ENCODE measurements around the gene AJAP1.

The AJAP1 gene

GRCh38 chr1:4778056-4778455 lies 123.6 kb downstream of the AJAP1 start:
- DNase-seq, result no peak

- no peak for DNase-seq
Measured at GRCh38 chr1:4781646-4782045, 127.2 kb downstream of the AJAP1 start.

GRCh38 chr1:4784761-4785160 lies 130.4 kb downstream of the AJAP1 start:
- DNase-seq, result no peak

GRCh38 chr1:4786055-4786454 lies 131.6 kb downstream of the AJAP1 start:
- DNase-seq, result no peak

GRCh38 chr1:4787551-4787950 lies 133.1 kb downstream of the AJAP1 start:
- DNase-seq, result no peak

GRCh38 chr1:4792565-4792964 lies 138.2 kb downstream of the AJAP1 start:
- DNase-seq, result no peak

- DNase-seq, result no peak
Measured at GRCh38 chr1:4794020-4794780, 139.8 kb downstream of the AJAP1 start.

- DNase-seq, result no peak
Measured at GRCh38 chr1:4796161-4797015, 142.0 kb downstream of the AJAP1 start.

- DNase-seq, result no peak
Measured at GRCh38 chr1:4797016-4797410, 142.6 kb downstream of the AJAP1 start.

GRCh38 chr1:4797429-4797828 lies 143.0 kb downstream of the AJAP1 start:
- DNase-seq, result no peak

GRCh38 chr1:4801192-4801924 lies 146.9 kb downstream of the AJAP1 start:
- no peak for DNase-seq

GRCh38 chr1:4802024-4802423 lies 147.6 kb downstream of the AJAP1 start:
- DNase-seq, result no peak

GRCh38 chr1:4803335-4803734 lies 148.9 kb downstream of the AJAP1 start:
- no peak for DNase-seq

- DNase-seq, result no peak
Measured at GRCh38 chr1:4805987-4806386, 151.6 kb downstream of the AJAP1 start.

GRCh38 chr1:4820543-4820942 lies 166.1 kb downstream of the AJAP1 start:
- no peak for DNase-seq

- peak; percentile 1 for DNase-seq
Measured at GRCh38 chr1:4825800-4826450, 171.5 kb downstream of the AJAP1 start.

GRCh38 chr1:4830707-4831106 lies 176.3 kb downstream of the AJAP1 start:
- DNase-seq, result no peak

- DNase-seq, result no peak
Measured at GRCh38 chr1:4836574-4836973, 182.2 kb downstream of the AJAP1 start.

- DNase-seq, result no peak
Measured at GRCh38 chr1:4837031-4837600, 182.7 kb downstream of the AJAP1 start.

- no peak for DNase-seq
Measured at GRCh38 chr1:4837752-4838151, 183.3 kb downstream of the AJAP1 start.

- DNase-seq, result no peak
Measured at GRCh38 chr1:4838231-4838630, 183.8 kb downstream of the AJAP1 start.
